Neural progenitor cell (in vitro differentiated cells): ENCODE results near the gene ATG5. TPM values are rescaled to one million over a fixed set of nuclear protein-coding genes. Genes with fewer than 3 reads are reported as not detected.

ENCODE experiments used
- DNase-seq: peaks from one replicate; pipeline ENCODE4 v3.0.0-alpha.2; 2016; ENCODE audit warnings: low spot score
- H2AFZ ChIP-seq: fragments of 200-600 bp; sonication (generic); replicated peaks from 2 replicates; pipeline ENCODE4 v1.6.1; 2016; ENCODE audit warnings: antibody characterized with exemption
- H3F3A ChIP-seq: fragments of 200-600 bp; sonication (generic); 2 replicates; pipeline ENCODE4 v1.6.1; 2016; ENCODE audit warnings: antibody characterized with exemption, low read depth
- H3K27ac ChIP-seq: fragments of 200-600 bp; sonication (generic); 2 replicates; pipeline ENCODE4 v1.5.1; 2016; ENCODE audit warnings: mild to moderate bottlenecking
- H3K27me3 ChIP-seq: fragments of 200-600 bp; sonication (generic); 2 replicates; pipeline ENCODE4 v1.6.1; 2016; ENCODE audit warnings: mild to moderate bottlenecking, moderate library complexity
- H3K36me3 ChIP-seq: fragments of 200-600 bp; sonication (generic); 2 replicates; pipeline ENCODE4 v1.5.1; 2016
- H3K4me1 ChIP-seq: fragments of 200-600 bp; sonication (generic); 2 replicates; pipeline ENCODE4 v1.6.1; 2016; ENCODE audit warnings: mixed run types
- H3K4me2 ChIP-seq: fragments of 200-600 bp; sonication (generic); 2 replicates; pipeline ENCODE4 v1.6.1; 2016
- H3K4me3 ChIP-seq: fragments of 200-600 bp; sonication (generic); 2 replicates; pipeline ENCODE4 v1.5.1; 2016
- H3K79me2 ChIP-seq: fragments of 200-600 bp; sonication (generic); 2 replicates; pipeline ENCODE4 v1.6.1; 2016; ENCODE audit warnings: low read depth
- H3K9ac ChIP-seq: fragments of 200-600 bp; sonication (generic); 2 replicates; pipeline ENCODE4 v1.6.1; 2016
- H3K9me3 ChIP-seq: fragments of 200-600 bp; sonication (generic); 2 replicates; pipeline ENCODE4 v1.5.1; 2016; ENCODE audit warnings: low read depth
- H4K20me1 ChIP-seq: fragments of 200-600 bp; sonication (generic); 2 replicates; pipeline ENCODE4 v1.6.1; 2016; ENCODE audit warnings: low read depth
- H3K27ac Mint-ChIP-seq: 3 replicates; pipeline ENCODE4 v1.8.0; 2021; ENCODE audit warnings: mixed read lengths
- H3K27me3 Mint-ChIP-seq: 2 replicates; pipeline ENCODE4 v1.8.0; 2022; ENCODE audit warnings: low read depth, mild to moderate bottlenecking, inconsistent platforms, moderate library complexity, mixed read lengths; ENCODE audit not compliant: insufficient read depth
- H3K36me3 Mint-ChIP-seq: 3 replicates; pipeline ENCODE4 v1.8.0; 2021; ENCODE audit warnings: mixed read lengths
- H3K4me1 Mint-ChIP-seq: 3 replicates; pipeline ENCODE4 v1.8.0; 2021; ENCODE audit warnings: mixed read lengths
- H3K4me3 Mint-ChIP-seq: 3 replicates; pipeline ENCODE4 v1.8.0; 2021; ENCODE audit warnings: mild to moderate bottlenecking, moderate library complexity, mixed read lengths
- H3K9me3 Mint-ChIP-seq: 3 replicates; pipeline ENCODE4 v1.8.0; 2020; ENCODE audit warnings: mixed read lengths
- CTCF ChIP-seq: fragments of 200-600 bp; sonication (generic); IDR thresholded peaks from 2 replicates; pipeline ENCODE4 v1.5.1; 2017; ENCODE audit warnings: antibody characterized with exemption, mild to moderate bottlenecking
- EZH2 ChIP-seq: fragments of 200-600 bp; sonication (generic); IDR thresholded peaks from 2 replicates; pipeline ENCODE4 v1.6.1; 2017; ENCODE audit warnings: antibody characterized with exemption, mild to moderate bottlenecking, moderate library complexity
- EZH2phosphoT487 ChIP-seq: fragments of 200-600 bp; sonication (generic); IDR thresholded peaks from 2 replicates; pipeline ENCODE4 v1.6.1; 2017; ENCODE audit warnings: antibody characterized with exemption
- total RNA-seq: library from RNA; depleted of rRNA; stranded (reverse); fragments of >200 nt; gene quantifications from 2 replicates; pipeline ENCODE4 v1.2.3, GENCODE V29; 2015; ENCODE audit warnings: low replicate concordance

Gene ATG5
- total RNA-seq, 1 donor from 2014 or later, result 45.0 TPM

GRCh38 chr6:106227612-106228507, 97.7 kb downstream of the ATG5 start:
- H3K4me3 ChIP-seq, result no peak overlapping the region
- H3K27ac Mint-ChIP-seq, result no peak overlapping the region
- no peaks in the 10 kb centered on the region for H3K4me1 ChIP-seq
- H3K9me3 ChIP-seq, result no peaks in the 10 kb centered on the region
- H3K27me3 Mint-ChIP-seq, result no peaks in the 10 kb centered on the region
- H3K36me3 ChIP-seq, result no peaks in the 10 kb centered on the region
- H3K27me3 ChIP-seq, result no peaks in the 10 kb centered on the region
- H3K9ac ChIP-seq, result no peak overlapping the region
- no peak overlapping the region for H3K27ac ChIP-seq
- H3K36me3 Mint-ChIP-seq, result peaks cover 7% of the 10 kb centered on the region
- no peak overlapping the region for H3K4me2 ChIP-seq
- no peaks in the 10 kb centered on the region for H3K4me1 Mint-ChIP-seq
- H4K20me1 ChIP-seq, result peaks cover 3% of the 10 kb centered on the region
- peaks cover 2% of the 10 kb centered on the region for H3K9me3 Mint-ChIP-seq
- H3K4me3 Mint-ChIP-seq, result no peak overlapping the region
- no peaks in the 10 kb centered on the region for H3K79me2 ChIP-seq
- DNase-seq, result no peak
- peaks cover 5% of the 10 kb centered on the region for H3F3A ChIP-seq
- TF ChIP-seq EZH2, result no peak
- no peak for TF ChIP-seq CTCF
- TF ChIP-seq EZH2phosphoT487, result no peak
- no peak overlapping the region for H2AFZ ChIP-seq

DNA sequence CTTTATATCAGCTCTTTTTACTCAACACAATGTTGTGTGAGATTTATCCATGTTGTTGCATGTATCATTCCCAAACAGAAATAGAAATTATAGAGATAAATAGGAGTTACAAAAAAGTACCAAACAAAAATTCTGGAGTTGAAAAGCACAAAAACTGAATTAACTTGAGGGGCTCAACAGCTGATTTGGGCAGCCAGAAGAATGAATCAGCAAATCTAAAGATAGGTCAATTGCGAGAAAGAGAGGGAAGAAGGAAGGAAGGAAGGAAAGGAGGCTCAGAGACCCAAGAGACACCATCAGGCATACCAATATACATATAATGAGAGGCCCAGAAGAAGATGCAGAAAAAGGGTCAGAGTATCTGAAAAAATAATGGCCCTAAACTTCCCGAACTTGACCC, 98.9 kb downstream of the ATG5 start:
- Mint-ChIP-seq H3K9me3 (peaks cover 2% of the 10 kb centered on the region), H3K27me3 (no peaks in the 10 kb centered on the region), H3K27ac (no peak overlapping the region), H3K4me3 (no peak overlapping the region), H3K36me3 (peaks cover 7% of the 10 kb centered on the region), H3K4me1 (no peaks in the 10 kb centered on the region)
- H4K20me1 ChIP-seq, result peaks cover 3% of the 10 kb centered on the region
- peaks cover 8% of the 10 kb centered on the region for H3K79me2 ChIP-seq
- no peak overlapping the region for H3K4me2 ChIP-seq
- H3K4me3 ChIP-seq, result no peak overlapping the region
- H3K36me3 ChIP-seq, result no peaks in the 10 kb centered on the region
- H3K27ac ChIP-seq, result no peak overlapping the region
- peaks cover 5% of the 10 kb centered on the region for H3F3A ChIP-seq
- no peak for DNase-seq
- H2AFZ ChIP-seq, result no peak overlapping the region
- H3K4me1 ChIP-seq, result no peaks in the 10 kb centered on the region
- no peak for TF ChIP-seq CTCF
- no peak for TF ChIP-seq EZH2
- no peak for TF ChIP-seq EZH2phosphoT487
- H3K9ac ChIP-seq, result no peak overlapping the region
- H3K27me3 ChIP-seq, result no peaks in the 10 kb centered on the region
- no peaks in the 10 kb centered on the region for H3K9me3 ChIP-seq

- Mint-ChIP-seq H3K27ac (no peak overlapping the region), H3K4me1 (no peaks in the 10 kb centered on the region), H3K36me3 (peaks cover 7% of the 10 kb centered on the region), H3K9me3 (peaks cover 2% of the 10 kb centered on the region), H3K4me3 (no peak overlapping the region), H3K27me3 (no peaks in the 10 kb centered on the region)
- H3K27me3 ChIP-seq, result no peaks in the 10 kb centered on the region
- no peaks in the 10 kb centered on the region for H3K9me3 ChIP-seq
- no peaks in the 10 kb centered on the region for H3K4me1 ChIP-seq
- H4K20me1 ChIP-seq, result peaks cover 3% of the 10 kb centered on the region
- no peak overlapping the region for H2AFZ ChIP-seq
- no peak overlapping the region for H3K4me2 ChIP-seq
- DNase-seq, result no peak
- H3K9ac ChIP-seq, result no peak overlapping the region
- no peak overlapping the region for H3K27ac ChIP-seq
- H3F3A ChIP-seq, result peaks cover 5% of the 10 kb centered on the region
- no peaks in the 10 kb centered on the region for H3K36me3 ChIP-seq
- no peak for TF ChIP-seq CTCF
- no peak for TF ChIP-seq EZH2
- no peak for TF ChIP-seq EZH2phosphoT487
- peaks cover 8% of the 10 kb centered on the region for H3K79me2 ChIP-seq
- no peak overlapping the region for H3K4me3 ChIP-seq
Measured at GRCh38 chr6:106225581-106225980, 100.0 kb downstream of the ATG5 start.
